IMR-90 (cell line): Measurements from ENCODE around the gene ZNF641.

Source experiments
- BHLHE40 ChIP-seq: fragments of 150-350 bp; IDR thresholded peaks from 2 replicates; pipeline ENCODE4 v1.6.1; 2016; ENCODE audit warnings: mild to moderate bottlenecking, low read depth, low read length
- CEBPB ChIP-seq: IDR thresholded peaks from 2 replicates; pipeline ENCODE4 v1.6.1; 2012; ENCODE audit warnings: low read depth, low read length, improper control_type of control experiment
- FOS ChIP-seq: fragments of 150-350 bp; IDR thresholded peaks from 2 replicates; pipeline ENCODE4 v1.6.1; 2016; ENCODE audit warnings: low read depth, low read length
- MAFK ChIP-seq: IDR thresholded peaks from 2 replicates; pipeline ENCODE4 v1.6.1; 2012; ENCODE audit warnings: low read depth, low read length, improper control_type of control experiment
- MAZ ChIP-seq: IDR thresholded peaks from 2 replicates; pipeline ENCODE4 v1.6.1; 2012; ENCODE audit warnings: low read depth, mild to moderate bottlenecking, low read length, improper control_type of control experiment, moderate library complexity, borderline replicate concordance
- MXI1 ChIP-seq: IDR thresholded peaks from 2 replicates; pipeline ENCODE4 v1.6.1; 2012; ENCODE audit warnings: low read depth, mild to moderate bottlenecking, low read length, moderate library complexity, borderline replicate concordance
- NFE2L2 ChIP-seq: fragments of 150-350 bp; IDR thresholded peaks from 2 replicates; pipeline ENCODE4 v1.6.1; 2016; ENCODE audit warnings: low read depth, mild to moderate bottlenecking, low read length
- POLR2A ChIP-seq: IDR thresholded peaks from 2 replicates; pipeline ENCODE4 v1.6.1; 2012; ENCODE audit warnings: mild to moderate bottlenecking, low read depth, low read length
- RAD21 ChIP-seq: IDR thresholded peaks from 2 replicates; pipeline ENCODE4 v1.6.1; 2012; ENCODE audit warnings: low read length, improper control_type of control experiment
- RCOR1 ChIP-seq: IDR thresholded peaks from 2 replicates; pipeline ENCODE4 v1.6.1; 2012; ENCODE audit warnings: mild to moderate bottlenecking, low read length, improper control_type of control experiment; ENCODE audit not compliant: insufficient replicate concordance
- RFX5 ChIP-seq: IDR thresholded peaks from 2 replicates; pipeline ENCODE4 v1.8.0; 2012; ENCODE audit warnings: low read depth, mild to moderate bottlenecking, low read length, moderate library complexity
- TF ChIP-seq, protein P1 (sequence below): conservative IDR thresholded peaks from 2 replicates; pipeline ENCODE4 v1.5.1; 2012; ENCODE audit warnings: mild to moderate bottlenecking, low read depth, low read length, improper control_type of control experiment
- TF ChIP-seq, protein P2 (sequence below): fragments of 150-350 bp; IDR thresholded peaks from 2 replicates; pipeline ENCODE4 v1.6.1; 2016; ENCODE audit warnings: low read depth, mild to moderate bottlenecking, low read length, moderate library complexity, borderline replicate concordance
- TF ChIP-seq, protein P3 (sequence below): fragments of 150-350 bp; IDR thresholded peaks from 2 replicates; pipeline ENCODE4 v1.6.1; 2017; ENCODE audit warnings: mild to moderate bottlenecking, antibody characterized with exemption, low read length, low read depth

DNA sequence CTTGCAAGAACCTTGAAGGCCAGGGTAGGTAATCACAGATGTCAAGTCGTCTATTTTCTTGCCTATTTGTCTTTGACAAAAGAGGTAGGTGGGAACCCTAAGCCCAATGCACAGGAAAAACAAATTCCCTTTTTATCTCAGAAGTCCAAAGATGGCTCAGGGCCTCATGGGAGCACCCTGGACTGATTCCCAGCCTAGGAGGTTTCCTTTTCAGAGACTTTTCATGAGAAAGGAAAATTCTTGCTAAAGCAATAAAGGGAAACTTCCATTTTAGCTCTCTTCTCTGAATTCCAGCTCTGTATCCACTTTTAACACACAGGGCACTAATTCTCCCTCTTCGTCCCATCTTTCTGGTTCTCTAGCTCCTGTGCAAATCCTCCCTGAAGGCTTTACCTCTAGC is 1.2 kb downstream of the ZNF641 start:
- TF ChIP-seq, protein P1, sequence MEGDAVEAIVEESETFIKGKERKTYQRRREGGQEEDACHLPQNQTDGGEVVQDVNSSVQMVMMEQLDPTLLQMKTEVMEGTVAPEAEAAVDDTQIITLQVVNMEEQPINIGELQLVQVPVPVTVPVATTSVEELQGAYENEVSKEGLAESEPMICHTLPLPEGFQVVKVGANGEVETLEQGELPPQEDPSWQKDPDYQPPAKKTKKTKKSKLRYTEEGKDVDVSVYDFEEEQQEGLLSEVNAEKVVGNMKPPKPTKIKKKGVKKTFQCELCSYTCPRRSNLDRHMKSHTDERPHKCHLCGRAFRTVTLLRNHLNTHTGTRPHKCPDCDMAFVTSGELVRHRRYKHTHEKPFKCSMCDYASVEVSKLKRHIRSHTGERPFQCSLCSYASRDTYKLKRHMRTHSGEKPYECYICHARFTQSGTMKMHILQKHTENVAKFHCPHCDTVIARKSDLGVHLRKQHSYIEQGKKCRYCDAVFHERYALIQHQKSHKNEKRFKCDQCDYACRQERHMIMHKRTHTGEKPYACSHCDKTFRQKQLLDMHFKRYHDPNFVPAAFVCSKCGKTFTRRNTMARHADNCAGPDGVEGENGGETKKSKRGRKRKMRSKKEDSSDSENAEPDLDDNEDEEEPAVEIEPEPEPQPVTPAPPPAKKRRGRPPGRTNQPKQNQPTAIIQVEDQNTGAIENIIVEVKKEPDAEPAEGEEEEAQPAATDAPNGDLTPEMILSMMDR, result no peak
- no peak for TF ChIP-seq RAD21
- no peak for TF ChIP-seq CEBPB
- TF ChIP-seq MAFK, result no peak
- no peak for TF ChIP-seq MAZ
- TF ChIP-seq POLR2A, result no peak
- TF ChIP-seq RCOR1, result no peak
- TF ChIP-seq MXI1, result no peak
- TF ChIP-seq RFX5, result no peak
- TF ChIP-seq BHLHE40, result no peak
- TF ChIP-seq, protein P2, sequence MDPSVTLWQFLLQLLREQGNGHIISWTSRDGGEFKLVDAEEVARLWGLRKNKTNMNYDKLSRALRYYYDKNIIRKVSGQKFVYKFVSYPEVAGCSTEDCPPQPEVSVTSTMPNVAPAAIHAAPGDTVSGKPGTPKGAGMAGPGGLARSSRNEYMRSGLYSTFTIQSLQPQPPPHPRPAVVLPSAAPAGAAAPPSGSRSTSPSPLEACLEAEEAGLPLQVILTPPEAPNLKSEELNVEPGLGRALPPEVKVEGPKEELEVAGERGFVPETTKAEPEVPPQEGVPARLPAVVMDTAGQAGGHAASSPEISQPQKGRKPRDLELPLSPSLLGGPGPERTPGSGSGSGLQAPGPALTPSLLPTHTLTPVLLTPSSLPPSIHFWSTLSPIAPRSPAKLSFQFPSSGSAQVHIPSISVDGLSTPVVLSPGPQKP, result no peak
- no peak for TF ChIP-seq FOS
- TF ChIP-seq, protein P3, sequence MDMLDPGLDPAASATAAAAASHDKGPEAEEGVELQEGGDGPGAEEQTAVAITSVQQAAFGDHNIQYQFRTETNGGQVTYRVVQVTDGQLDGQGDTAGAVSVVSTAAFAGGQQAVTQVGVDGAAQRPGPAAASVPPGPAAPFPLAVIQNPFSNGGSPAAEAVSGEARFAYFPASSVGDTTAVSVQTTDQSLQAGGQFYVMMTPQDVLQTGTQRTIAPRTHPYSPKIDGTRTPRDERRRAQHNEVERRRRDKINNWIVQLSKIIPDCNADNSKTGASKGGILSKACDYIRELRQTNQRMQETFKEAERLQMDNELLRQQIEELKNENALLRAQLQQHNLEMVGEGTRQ, result no peak
- TF ChIP-seq NFE2L2, result no peak
